ENCODE results near the gene SLC10A7. TPM values are rescaled to one million over a fixed set of nuclear protein-coding genes. Genes with fewer than 3 reads are reported as not detected.
A peak's percentile ranks its signal among the peaks of the same experiment; 100 is the strongest.

SLC10A7 gene
- total and polyA plus RNA-seq, 9 of the 15 experiments (the other 6 are each of a cell fraction or from before 2014, with no cell fraction given): 6.4 to 22.8 (median 16.1) TPM

DNA sequence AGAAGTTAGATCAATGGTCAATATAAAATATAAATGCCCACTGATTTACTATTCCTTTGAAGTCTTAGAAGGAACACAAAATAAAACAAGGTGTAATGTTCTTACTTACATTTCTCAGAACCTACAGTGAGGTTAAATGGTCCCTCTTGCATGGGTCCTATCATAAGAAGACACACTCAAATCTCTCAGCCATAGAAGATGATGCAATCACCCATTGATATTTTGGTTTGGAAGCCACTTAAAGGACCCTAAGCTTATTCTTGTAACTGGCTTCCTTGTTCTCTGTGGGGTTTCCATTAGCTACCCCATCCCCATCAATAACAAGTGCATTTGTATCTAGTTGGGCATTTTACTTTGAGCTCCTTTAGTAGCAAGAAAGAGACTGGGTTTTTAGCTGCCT lies 292.3 kb downstream of the SLC10A7 start (continued):
- TF ChIP-seq MTA1 (IDR thresholded peaks at IDR 0.05; ENCODE audit: borderline replicate concordance) (no peak), ZNF445 (CRISPR knock-in tag; IDR thresholded peaks at IDR 0.05; ENCODE audit: low read depth) (no peak), CHD2 (IDR thresholded peaks at IDR 0.05; ENCODE audit: low read depth, low read length) (no peak), NCOA4 (IDR thresholded peaks at IDR 0.05; ENCODE audit: partially characterized antibody) (no peak), FOXA1 (IDR thresholded peaks at IDR 0.05; ENCODE audit: borderline replicate concordance) (no peak), CEBPB (tag; IDR thresholded peaks at IDR 0.05) (peak; percentile 70), RHOXF2B (CRISPR knock-in tag; conservative IDR thresholded peaks at IDR 0.05) (no peak)
- TF ChIP-seq, protein P1, sequence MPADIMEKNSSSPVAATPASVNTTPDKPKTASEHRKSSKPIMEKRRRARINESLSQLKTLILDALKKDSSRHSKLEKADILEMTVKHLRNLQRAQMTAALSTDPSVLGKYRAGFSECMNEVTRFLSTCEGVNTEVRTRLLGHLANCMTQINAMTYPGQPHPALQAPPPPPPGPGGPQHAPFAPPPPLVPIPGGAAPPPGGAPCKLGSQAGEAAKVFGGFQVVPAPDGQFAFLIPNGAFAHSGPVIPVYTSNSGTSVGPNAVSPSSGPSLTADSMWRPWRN (IDR thresholded peaks at IDR 0.05; ENCODE audit: low read depth): no peak
- TF ChIP-seq, protein P2, sequence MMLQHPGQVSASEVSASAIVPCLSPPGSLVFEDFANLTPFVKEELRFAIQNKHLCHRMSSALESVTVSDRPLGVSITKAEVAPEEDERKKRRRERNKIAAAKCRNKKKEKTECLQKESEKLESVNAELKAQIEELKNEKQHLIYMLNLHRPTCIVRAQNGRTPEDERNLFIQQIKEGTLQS (IDR thresholded peaks at IDR 0.05): peak; percentile 87
- TF ChIP-seq, protein P2 (CRISPR knock-in tag; conservative IDR thresholded peaks at IDR 0.05): no peak

DNA sequence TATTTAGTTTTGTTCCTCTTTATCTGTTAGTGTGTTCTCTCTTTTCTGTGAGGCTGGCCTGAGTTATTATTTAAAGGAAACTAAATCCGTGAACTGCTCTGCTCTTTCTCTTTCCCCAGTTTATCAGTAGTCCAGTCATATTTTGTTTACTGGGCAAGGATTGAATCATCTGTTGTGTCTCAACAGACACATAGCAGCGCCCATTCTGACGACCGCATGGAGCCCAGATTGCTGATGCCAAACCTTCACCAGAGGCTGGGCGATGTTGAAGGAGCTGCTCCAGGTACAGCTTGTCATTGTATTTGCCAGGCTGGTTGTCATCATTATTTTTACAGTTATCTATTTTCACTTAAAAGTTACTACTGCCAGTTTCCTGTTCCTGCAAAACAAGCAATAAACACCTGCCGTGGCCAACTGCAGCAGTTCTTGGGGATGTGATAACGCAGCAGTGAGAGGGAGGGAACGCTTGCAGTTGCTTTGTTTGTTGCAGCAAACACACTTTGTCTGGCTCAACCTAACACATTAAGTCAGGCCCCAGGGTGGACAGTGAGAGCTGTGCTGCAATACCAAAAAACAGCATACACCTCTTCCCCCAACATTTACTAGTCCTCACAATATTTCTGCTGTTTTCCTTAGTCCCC lies 297.3 kb downstream of the SLC10A7 start:
- ChIA-PET CTCF (ENCODE audit: low intra/inter-chr PET ratio) (no interaction called here), POLR2A (no interaction called here)
- Histone ChIP-seq H3K27ac (ENCODE audit: extremely low read depth, low read depth, low read length) (no peak overlapping the region), H3K9ac (ENCODE audit: insufficient read depth in 1 of 2, low read depth in 2 of 2, low read length in 2 of 2) (no peak overlapping the region), H3K4me1 (replicated peaks in 1 of 2; ENCODE audit: control insufficient read depth in 2 of 2, insufficient read depth in 2 of 2, low read length in 2 of 2) (no peaks in the 10 kb centered on the region), H3K4me2 (ENCODE audit: insufficient read depth, low read length) (no peak overlapping the region), H3K9me1 (ENCODE audit: control insufficient read depth, insufficient read depth, low read length) (no peaks in the 10 kb centered on the region), H3K4me3 (no peak overlapping the region), H2AFZ (ENCODE audit: low read depth, low read length) (no peak overlapping the region), H3K36me3 (ENCODE audit: control insufficient read depth, insufficient read depth, low read length) (no peaks in the 10 kb centered on the region), H3K27me3 (ENCODE audit: control insufficient read depth in 2 of 2, insufficient read depth in 2 of 2, low read length in 2 of 2) (peaks cover 4 to 24% of the 10 kb centered on the region in 2 experiments), H3K79me2 (ENCODE audit: control insufficient read depth, insufficient read depth, low read length) (no peaks in the 10 kb centered on the region), H4K20me1 (replicated peaks; ENCODE audit: control insufficient read depth, insufficient read depth, low read length) (0 out of 2 replicates have a peak, but pooled peaks cover 2% of the 10 kb centered on the region), H3K9me3 (replicated peaks; ENCODE audit: control insufficient read depth, insufficient read depth, low read depth, low read length) (no peaks in the 10 kb centered on the region)
- FAIRE-seq (no peak), ATAC-seq (no peak), DNase-seq (ENCODE audit: extremely low read depth in 1 of 4, low spot score in 3 of 4) (no peak)
- intact Hi-C loops (cut with micrococcal nuclease) (loop anchor here (10.0 kb wide), 1 partner anchor 270 kb away; no protein-coding TSS in a partner anchor), in situ Hi-C loops (cut with MboI) (no loop called here)
- WGBS (ENCODE audit: insufficient coverage, low coverage, missing lambda C conversion rate): 1% methylated on average over 8 of the region's 8 CpGs
- BruUV-seq (replicated peaks): no TSS peak
- TF ChIP-seq SRSF1 (IDR thresholded peaks at IDR 0.05; ENCODE audit: low read depth, low read length) (no peak), RFX7 (CRISPR knock-in tag; IDR thresholded peaks at IDR 0.05) (no peak), ZC3H4 (CRISPR knock-in tag; IDR thresholded peaks at IDR 0.05; ENCODE audit: borderline replicate concordance) (no peak), CEBPG (CRISPR knock-in tag; IDR thresholded peaks at IDR 0.05) (no peak), CEBPG (tag; conservative IDR thresholded peaks at IDR 0.05 in 1 of 2, IDR thresholded peaks at IDR 0.05 in 1 of 2) (no peak), THRAP3 (IDR thresholded peaks at IDR 0.05; ENCODE audit: borderline replicate concordance) (no peak), IRF2 (CRISPR knock-in tag; IDR thresholded peaks at IDR 0.05) (no peak), NCOR1 (IDR thresholded peaks at IDR 0.05) (no peak), HNRNPL (IDR thresholded peaks at IDR 0.05; ENCODE audit: low read depth, low read length) (no peak), GTF2A2 (tag; IDR thresholded peaks at IDR 0.05) (no peak)

All from K562 (cell line).